ENCODE data around the gene FOXP1. TPM values are rescaled to one million over a fixed set of nuclear protein-coding genes. Genes with fewer than 3 reads are reported as not detected.

The FOXP1 gene
- total RNA-seq, 1 experiment from 2014 or later = 2.9 TPM

GRCh38 chr3:71543371-71544016 is 40.0 kb downstream of the FOXP1 start:
- DNase-seq (ENCODE audit: low read depth, low spot score) (no peak), ATAC-seq (no peak)
- CTCF ChIA-PET = no interaction called here
- Histone ChIP-seq H3K4me3 (ENCODE audit: low read depth in 2 of 2, low read length in 2 of 2) (no peak overlapping the region), H3K36me3 (ENCODE audit: control insufficient read depth, insufficient read depth, low read length) (no peaks in the 10 kb centered on the region), H3K9me3 (ENCODE audit: control insufficient read depth, insufficient read depth, low read depth, low read length) (no peaks in the 10 kb centered on the region), H3K4me1 (ENCODE audit: control insufficient read depth, insufficient read depth, low read length) (no peaks in the 10 kb centered on the region), H3K27ac (ENCODE audit: low read length) (no peak overlapping the region), H3K27me3 (ENCODE audit: control insufficient read depth, insufficient read depth, low read length) (no peaks in the 10 kb centered on the region)
- intact Hi-C loops (cut with micrococcal nuclease; ENCODE audit: unreplicated experiment) (no loop called here), in situ Hi-C loops (cut with HindIII; ENCODE audit: low pct_unique_long_range_greater_than_20kb, low sequenced_read_pairs) (no loop called here)
- TF ChIP-seq SIN3A (IDR thresholded peaks at IDR 0.05; ENCODE audit: borderline replicate concordance, insufficient read depth, low read depth, low read length) = no peak
- TF ChIP-seq POLR2AphosphoS5 (IDR thresholded peaks at IDR 0.05; ENCODE audit: low read depth, low read length) = no peak
- no peak for TF ChIP-seq TCF7L2 (IDR thresholded peaks at IDR 0.05; ENCODE audit: low read depth, low read length)
- no peak for TF ChIP-seq REST (IDR thresholded peaks at IDR 0.05; ENCODE audit: insufficient read depth in 1 of 2, low read depth in 2 of 2, low read length in 1 of 2)
- no peak for TF ChIP-seq CTCF (IDR thresholded peaks at IDR 0.05)
- POLR2A ChIA-PET = no interaction called here
- BruUV-seq (replicated peaks) = no TSS peak

- in situ Hi-C loops (cut with HindIII; ENCODE audit: low pct_unique_long_range_greater_than_20kb, low sequenced_read_pairs) = no loop called here
- no peak overlapping the region for H3K4me3 ChIP-seq (ENCODE audit: low read depth in 2 of 2, low read length in 2 of 2)
- DNase-seq (ENCODE audit: low read depth, low spot score) (no peak), ATAC-seq (no peak)
- H3K27ac ChIP-seq (ENCODE audit: low read length) = no peak overlapping the region
- no peak for TF ChIP-seq REST (IDR thresholded peaks at IDR 0.05; ENCODE audit: insufficient read depth in 1 of 2, low read depth in 2 of 2, low read length in 1 of 2)
- no peak for TF ChIP-seq POLR2AphosphoS5 (IDR thresholded peaks at IDR 0.05; ENCODE audit: low read depth, low read length)
- no peak for TF ChIP-seq SIN3A (IDR thresholded peaks at IDR 0.05; ENCODE audit: borderline replicate concordance, insufficient read depth, low read depth, low read length)
- no peak for TF ChIP-seq CTCF (IDR thresholded peaks at IDR 0.05)
- TF ChIP-seq TCF7L2 (IDR thresholded peaks at IDR 0.05; ENCODE audit: low read depth, low read length) = no peak
- H3K4me1 ChIP-seq (ENCODE audit: control insufficient read depth, insufficient read depth, low read length) = no peaks in the 10 kb centered on the region
- H3K27me3 ChIP-seq (ENCODE audit: control insufficient read depth, insufficient read depth, low read length) = no peaks in the 10 kb centered on the region
- intact Hi-C loops (cut with micrococcal nuclease; ENCODE audit: unreplicated experiment) = no loop called here
- no peaks in the 10 kb centered on the region for H3K36me3 ChIP-seq (ENCODE audit: control insufficient read depth, insufficient read depth, low read length)
- POLR2A ChIA-PET = no interaction called here
- no peaks in the 10 kb centered on the region for H3K9me3 ChIP-seq (ENCODE audit: control insufficient read depth, insufficient read depth, low read depth, low read length)
- no TSS peak for BruUV-seq (replicated peaks)
- CTCF ChIA-PET = no interaction called here
These were observed 40.8 kb downstream of the FOXP1 start for GRCh38 chr3:71542521-71543370.

Data from Panc1 (cell line).